ENCODE data around the gene RETREG2.
A peak's percentile ranks its signal among the peaks of the same experiment; 100 is the strongest.

Gene RETREG2

DNA sequence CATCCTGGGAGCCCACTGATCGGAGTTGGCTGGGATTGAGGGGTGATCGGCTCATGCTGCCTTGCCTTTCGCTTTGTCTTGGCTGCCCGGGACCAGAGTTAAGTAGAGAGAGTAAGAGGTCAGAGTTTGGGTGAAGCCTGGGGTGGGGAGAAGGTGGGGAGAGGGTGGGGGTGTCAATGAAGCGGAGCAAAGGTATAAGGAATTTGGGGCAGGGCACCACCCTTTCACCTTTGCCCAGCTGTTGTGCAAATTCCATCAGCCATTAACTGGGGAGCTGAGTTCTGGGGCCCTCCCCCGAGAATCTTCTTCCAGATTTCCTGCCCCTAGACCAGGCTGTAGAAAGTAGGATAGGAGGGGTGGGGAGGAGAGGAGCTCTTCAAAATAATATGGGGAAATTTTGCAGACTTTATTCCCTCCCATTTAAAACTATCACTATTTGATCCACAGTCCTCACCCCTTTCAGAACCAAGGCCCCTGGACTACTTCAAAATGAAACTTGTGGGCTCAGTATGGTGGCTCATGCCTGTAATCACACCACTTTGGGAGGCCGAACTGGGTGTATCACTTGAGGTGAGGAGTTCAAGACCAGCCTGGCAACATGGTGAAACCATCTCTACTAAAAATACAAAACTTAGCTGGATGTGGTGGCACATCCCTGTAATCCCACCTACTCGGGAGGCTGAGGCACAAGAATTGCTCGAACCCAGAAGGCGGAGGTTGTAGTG, 8.0 kb upstream of the RETREG2 start, which contains the start of gene SLC23A3:
Gene SLC23A3 (minus strand): TSS at position 100 of the 725 bp plus-strand sequence. CDS start 45 bp downstream, at position 55.
- DNase-seq (ENCODE audit: low read depth in 2 of 2) = no peak

DNA sequence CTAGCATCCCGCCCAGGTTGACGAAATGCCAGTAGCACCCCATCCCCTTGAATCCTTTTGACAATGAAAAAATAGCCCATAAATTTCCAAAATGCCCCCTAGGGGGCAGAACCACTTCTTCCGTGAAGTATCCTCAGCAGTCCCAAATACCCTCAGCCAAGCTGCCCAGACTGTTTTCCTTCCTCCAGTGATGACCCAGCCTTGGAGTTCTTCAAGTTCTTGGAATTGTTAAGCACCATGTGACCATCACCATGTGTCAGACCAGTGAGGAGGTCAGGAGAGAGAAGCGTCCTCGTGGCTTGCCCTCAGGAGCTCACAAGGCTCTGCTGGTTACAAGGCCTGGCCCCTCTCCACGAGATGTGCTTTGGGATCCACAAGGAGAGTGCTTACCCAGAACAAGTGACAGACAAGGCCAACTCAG, 6.8 kb upstream of the RETREG2 start:
- DNase-seq (ENCODE audit: low read depth in 2 of 2) = no peak

DNA sequence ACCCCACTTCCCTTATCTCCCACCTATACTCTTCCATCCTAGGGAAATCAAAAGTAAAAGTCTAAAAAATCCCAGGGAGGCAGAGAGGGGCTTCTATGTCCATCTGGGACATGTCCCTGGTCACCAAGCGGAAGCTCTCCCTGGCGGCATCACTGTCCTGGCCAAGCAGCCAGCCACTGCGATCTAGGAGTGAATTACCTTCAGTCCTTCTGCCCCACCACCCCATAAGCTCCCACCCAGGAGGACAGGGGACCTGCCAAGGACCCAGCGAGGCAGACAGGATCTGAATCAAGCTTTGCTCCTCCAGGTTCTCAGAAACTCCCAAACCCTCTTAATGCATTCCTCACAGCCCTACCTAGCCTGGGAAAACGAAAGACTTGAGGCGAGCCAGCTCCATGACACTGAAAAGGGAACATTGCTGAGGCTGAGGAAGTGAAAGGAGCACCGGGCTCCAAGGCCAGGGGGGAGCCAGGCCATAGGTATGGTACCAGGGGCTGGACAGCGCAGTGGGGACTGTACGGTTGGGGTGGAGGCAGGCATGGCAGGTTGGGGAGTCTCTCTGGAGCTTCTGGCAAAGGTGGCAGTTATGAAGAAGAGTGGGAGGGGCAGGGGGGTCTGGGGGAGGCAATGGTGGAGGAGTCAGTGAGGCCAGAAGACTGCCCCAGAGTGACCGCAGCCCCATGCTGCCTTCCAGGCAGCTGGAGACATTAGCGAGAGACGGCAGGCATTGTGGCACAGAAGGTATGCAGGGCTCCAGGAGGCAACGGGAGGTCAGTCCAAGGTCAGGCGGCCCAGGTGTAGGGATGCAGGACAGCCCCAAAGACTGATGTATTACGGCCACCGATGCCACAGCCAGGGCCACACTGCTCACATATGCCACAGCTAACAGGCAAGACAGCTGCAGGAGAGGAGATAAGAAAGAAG, 5.6 kb upstream of the RETREG2 start:
- DNase-seq (ENCODE audit: low read depth in 2 of 2) = no peak

DNA sequence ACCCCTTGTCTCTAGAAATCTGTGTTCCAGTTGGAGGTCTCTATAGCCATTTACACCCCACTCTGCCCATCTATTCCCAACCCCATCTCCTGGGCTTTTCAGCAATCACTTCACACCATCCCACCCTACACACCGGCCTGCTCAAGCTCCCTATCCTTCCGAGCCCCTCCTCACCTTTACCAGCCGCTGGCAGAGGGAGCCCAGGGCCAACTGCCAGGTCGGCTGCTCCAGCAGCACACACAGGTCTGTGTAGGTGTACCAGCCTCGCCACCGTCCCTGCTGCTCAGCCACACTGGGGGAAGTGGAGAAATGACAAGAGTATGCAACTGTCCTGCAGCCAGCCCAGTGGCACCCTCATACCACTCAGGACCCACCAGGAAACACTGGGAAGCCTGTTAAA, 4.9 kb upstream of the RETREG2 start:
- no peak for DNase-seq (ENCODE audit: low read depth in 2 of 2)

DNA sequence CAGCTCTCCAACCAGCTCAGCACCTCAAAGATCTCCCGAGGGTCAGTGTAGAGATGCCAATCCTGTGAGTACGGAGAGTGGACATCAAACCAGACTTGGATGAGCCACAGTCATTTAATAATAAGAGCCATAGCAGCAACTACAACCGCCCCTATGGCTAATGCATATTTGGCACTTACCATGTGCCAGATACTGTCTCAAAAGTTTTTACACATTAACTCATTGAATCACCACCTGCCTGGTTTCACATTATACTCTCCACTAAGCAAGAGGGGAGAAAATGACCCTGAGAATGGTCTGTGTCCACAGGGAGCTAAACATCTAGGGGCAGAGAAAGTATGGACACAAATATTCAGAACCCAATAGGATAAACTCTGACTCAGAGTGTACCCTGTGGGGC, 3.9 kb upstream of the RETREG2 start:
- no peak for DNase-seq (ENCODE audit: low read depth in 2 of 2)

DNA sequence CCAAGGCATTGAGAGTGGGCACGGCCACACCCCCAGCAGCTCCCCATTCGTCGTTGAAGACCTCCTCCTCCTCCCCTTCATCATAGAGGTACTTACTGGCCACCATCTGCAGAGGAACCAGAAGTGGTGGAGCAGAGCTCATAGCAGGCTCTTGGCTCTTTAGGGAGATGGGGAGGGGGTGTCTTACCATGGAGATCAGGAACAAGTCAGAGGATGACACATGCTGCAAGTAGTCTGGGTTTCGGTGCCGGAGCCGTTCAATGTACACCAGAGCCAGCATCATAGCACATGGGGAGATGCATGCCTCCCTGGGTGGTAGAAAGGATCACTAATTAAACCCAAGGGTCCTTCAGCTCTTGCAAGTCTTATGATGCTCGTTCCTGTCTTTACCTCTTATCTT, 3.3 kb upstream of the RETREG2 start:
- no peak for DNase-seq (ENCODE audit: low read depth in 2 of 2)

DNA sequence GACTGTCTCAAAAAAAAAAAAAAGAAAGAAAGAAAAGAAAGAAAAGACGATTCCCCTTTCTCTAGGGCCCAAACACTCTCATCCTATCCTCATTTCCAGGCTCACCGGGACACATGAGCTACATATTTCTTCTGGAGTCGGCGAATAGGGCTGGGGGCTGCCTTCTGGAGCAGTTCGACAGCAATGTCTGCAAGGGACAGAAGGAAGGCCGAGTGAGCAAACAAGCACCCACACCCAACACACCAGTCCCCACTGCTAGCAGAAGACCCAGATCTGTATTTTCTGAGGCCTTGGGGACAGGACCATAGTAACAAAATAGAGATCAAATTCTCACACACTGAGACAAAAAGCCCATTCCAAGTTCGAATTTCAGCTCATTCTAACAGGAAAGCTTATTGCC, 2.6 kb upstream of the RETREG2 start:
- no peak for DNase-seq (ENCODE audit: low read depth in 2 of 2)

DNA sequence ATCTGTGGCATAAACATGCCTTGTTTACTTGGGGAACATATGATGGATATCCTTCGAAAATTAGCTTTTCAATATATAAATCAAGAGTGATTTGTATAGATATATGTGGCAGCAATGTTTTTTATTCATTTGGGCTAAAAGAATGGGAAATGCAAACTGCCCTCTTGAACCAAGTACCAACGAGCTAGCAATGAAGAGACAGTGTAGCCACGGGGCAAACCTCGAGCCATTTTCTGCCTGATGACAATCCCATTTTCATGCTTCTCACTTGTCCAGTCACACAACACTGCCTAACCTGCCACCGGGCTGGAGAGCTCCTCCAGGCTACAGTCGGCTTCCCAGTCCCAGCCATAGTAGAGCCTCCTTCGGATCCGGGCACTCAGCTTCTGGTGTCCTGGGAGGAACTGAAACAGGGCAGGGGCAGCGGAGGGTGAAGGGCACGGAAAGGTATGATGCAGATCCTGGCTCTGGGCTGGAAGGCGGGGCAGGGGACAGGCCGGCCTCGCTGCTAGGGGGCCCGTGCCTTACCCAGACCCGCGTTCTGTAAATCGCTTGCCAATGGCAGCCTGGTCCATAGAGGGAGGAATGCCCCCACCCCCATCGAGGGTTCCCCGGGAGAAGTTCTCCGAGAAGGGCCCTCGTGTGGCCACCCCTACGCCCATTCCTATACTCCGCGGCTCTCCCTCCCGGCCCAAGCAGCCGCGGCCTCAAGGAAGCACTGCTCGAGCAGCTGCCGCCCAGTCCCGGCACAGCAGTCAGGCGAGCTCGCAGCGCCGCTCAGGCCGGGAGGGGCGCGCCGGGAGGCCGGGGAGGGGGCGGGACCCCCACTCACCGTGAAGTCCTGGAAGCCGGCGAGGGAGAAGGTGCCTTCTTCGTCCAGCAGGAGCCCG, 1.9 kb upstream of the RETREG2 start:
- peak in 1 of 2 donors; percentile 10 for DNase-seq (ENCODE audit: low read depth in 2 of 2)

DNA sequence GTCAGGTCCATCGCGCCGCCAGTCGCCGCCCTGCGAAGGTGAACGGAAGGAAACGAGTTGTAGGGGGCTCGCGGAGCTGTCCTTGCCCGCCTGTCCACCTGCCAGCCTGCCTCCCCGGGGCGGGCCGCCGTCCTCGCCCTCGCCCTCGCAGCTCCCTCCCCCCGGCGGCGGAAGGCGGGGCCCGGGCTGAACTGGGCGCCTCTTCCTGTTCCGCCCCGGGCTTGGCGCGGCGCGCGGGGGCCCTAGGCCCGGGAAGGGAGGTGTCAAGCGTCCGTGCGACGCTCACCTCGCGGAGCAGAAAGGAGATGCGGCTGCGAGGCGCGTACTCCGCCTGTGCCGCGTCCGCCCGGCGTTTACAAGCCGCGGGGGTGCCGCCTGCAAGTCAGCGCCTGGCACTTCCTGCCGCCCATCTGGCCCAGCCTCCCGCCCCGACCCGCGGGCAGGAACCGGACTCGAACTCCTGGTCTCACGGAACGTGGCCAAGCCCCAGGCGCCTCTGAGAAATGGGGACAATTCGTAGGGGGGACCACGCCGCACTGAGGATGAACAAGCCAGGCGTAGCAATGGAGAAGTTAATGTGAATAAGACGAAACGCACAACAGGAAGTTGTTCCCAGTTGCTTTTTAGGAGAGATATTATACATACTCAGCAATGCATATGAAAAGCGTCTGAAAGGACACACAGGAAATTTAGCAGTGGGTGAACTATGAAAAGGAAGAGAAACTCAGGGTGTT, 1.1 kb upstream of the RETREG2 start, which contains the start of gene CNPPD1:
Gene CNPPD1 (minus strand): TSS at position 108 of the 734 bp plus-strand sequence. CDS start 97 bp downstream, at position 11.
- DNase-seq (ENCODE audit: low read depth in 2 of 2) = peak; percentile 77 to 84

DNA sequence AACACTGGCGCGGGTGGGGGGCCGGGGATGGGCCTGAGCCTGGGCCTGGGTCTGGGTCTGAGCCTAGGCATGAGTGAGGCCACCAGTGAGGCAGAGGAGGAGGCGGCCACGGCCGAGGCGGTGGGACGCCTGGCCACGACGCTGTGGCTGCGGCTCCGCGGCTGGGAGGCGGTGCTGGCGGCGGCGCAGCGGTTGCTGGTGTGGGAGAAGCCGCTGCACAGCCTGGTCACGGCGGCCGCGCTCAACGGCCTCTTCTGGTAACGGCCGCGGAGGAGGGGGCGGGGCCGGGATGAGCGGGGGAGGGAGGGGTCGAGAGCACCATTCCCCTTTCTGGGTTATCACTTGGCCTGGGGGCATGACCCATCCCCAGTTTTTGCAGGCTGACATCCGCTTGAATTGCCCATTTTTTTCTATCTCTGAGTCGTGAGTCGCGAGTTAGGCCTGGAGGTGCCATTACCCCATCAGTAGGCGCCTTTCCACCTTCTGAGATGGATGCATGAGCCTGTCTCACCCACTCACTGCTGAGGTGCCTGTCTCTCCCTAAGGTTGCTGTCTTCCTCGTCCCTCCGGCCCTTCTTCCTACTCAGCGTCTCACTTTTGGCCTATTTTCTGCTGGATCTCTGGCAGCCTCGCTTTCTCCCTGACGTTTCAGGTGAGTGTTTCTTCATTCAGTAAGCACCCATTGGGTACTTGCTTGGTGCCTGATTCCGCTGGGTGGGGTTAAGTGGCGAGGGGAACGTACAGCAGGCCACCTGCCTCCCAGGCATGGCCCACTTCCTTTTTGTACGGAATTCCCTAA, 501 bp downstream of the RETREG2 start:
- DNase-seq (ENCODE audit: low read depth in 2 of 2) = peak in 1 of 2 donors; percentile 25

DNA sequence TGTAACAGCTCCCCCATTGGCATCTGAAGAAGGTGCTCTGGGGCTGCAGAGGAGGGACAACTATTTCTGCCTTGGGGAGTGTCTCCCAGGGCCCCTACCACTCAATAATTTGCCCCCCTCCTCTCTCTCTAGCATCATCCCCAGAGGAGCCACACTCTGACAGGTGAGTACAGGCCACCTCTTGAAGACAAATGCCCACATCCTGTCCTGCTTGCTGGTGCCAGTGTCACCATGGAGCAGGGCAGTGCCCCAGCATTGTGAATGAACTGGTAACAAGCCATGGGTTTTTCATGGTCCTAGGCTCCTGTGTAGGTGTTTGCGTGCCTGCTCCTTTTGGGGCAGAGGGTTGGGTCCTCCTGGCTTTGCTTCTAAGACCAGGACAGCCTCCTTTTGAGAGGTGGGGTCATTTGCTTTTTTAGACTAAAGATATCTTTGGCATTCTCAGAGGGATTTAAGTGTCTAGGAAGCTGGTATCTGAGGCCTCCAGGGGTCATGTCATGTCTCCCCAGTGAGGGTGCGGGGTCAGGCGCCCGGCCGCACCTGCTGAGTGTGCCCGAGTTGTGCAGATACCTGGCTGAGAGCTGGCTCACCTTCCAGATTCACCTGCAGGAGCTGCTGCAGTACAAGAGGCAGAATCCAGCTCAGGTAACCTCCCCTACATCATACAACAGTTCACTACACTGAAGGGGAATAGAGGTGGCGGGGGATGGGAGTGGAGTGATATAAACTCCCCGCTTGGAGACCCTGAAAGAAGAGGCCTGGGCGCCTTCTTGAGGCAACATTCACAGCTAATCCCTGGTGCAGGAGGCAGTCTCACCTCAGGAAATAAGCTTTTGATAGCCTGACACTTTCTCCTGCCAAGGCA, 1.8 kb downstream of the RETREG2 start:
- DNase-seq (ENCODE audit: low read depth in 2 of 2) = no peak

DNA sequence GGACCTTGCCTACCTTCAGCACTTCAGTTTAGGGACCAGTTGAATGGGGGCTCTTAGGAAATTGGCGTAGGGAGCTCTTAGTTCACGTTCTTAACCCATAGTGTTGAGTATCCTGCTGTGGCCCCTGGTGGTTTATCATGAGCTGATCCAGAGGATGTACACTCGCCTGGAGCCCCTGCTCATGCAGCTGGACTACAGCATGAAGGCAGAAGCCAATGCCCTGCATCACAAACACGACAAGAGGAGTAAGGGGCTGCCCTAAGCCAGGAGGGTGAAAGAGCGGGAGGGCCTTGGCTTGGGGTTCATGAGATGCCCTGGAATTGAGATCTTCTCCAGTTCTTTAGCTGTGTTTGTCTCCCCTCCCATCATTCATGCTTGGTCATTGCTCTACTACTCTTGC, 2.9 kb downstream of the RETREG2 start:
- DNase-seq (ENCODE audit: low read depth in 2 of 2) = no peak

DNA sequence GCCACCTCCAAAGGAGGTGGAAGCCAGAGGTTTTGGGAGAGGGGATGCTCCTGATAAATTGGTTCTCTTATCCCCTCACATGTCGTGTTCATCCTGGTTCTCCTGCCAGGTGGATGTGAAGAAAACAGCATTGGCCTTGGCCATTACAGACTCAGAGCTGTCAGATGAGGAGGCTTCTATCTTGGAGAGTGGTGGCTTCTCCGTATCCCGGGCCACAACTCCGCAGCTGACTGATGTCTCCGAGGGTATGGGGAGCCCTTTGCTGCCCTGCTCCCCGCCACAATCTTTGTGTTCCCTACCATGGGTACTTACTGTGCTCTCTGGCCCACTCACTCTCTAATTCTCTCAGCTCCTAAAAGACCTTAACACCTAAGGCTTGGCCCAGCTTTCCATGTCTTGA, 3.5 kb downstream of the RETREG2 start:
- no peak for DNase-seq (ENCODE audit: low read depth in 2 of 2)

DNA sequence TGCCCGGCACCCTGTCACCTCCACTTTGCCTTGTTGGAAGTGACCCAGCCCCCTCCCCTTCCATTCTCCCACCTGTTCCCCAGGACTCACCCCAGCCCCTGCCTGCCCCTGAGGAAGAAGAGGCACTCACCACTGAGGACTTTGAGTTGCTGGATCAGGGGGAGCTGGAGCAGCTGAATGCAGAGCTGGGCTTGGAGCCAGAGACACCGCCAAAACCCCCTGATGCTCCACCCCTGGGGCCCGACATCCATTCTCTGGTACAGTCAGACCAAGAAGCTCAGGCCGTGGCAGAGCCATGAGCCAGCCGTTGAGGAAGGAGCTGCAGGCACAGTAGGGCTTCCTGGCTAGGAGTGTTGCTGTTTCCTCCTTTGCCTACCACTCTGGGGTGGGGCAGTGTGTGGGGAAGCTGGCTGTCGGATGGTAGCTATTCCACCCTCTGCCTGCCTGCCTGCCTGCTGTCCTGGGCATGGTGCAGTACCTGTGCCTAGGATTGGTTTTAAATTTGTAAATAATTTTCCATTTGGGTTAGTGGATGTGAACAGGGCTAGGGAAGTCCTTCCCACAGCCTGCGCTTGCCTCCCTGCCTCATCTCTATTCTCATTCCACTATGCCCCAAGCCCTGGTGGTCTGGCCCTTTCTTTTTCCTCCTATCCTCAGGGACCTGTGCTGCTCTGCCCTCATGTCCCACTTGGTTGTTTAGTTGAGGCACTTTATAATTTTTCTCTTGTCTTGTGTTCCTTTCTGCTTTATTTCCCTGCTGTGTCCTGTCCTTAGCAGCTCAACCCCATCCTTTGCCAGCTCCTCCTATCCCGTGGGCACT, 4.5 kb downstream of the RETREG2 start:
- DNase-seq (ENCODE audit: low read depth in 2 of 2) = no peak

DNA sequence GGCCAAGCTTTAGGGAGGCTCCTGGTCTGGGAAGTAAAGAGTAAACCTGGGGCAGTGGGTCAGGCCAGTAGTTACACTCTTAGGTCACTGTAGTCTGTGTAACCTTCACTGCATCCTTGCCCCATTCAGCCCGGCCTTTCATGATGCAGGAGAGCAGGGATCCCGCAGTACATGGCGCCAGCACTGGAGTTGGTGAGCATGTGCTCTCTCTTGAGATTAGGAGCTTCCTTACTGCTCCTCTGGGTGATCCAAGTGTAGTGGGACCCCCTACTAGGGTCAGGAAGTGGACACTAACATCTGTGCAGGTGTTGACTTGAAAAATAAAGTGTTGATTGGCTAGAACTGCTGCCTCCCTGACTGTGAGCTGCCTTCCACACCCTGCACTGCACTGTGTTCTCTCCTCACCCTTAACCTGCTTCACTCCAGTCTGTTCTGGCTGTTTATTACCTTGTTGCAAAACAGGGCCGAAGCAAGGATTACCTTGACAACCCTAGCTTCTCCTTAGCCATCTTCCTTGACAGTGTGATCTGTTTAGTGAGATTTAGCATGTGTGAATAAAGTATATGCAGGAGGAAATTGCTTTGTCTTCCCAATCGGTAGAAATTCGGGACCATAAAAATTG, 5.2 kb downstream of the RETREG2 start:
- DNase-seq (ENCODE audit: low read depth in 2 of 2) = no peak

DNA sequence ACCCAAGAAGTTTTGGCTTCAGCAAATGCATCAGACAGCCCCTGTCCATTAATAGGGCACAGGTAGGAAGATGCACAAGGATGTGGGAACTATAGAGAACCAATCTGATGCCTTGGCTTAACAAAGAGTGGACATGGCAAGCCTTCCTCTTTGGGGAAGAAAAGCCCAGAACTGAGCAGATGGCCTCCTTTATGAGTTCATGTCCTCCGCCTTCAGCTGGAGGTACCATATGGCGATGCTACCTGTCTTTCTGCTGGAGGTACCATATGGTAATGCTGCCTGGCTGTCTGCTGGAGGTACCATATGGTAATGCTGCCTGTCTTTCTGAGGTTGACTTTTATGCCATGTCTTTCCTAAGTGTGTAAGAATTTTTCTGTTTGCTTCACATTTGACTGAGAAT, 6.0 kb downstream of the RETREG2 start:
- no peak for DNase-seq (ENCODE audit: low read depth in 2 of 2)

DNA sequence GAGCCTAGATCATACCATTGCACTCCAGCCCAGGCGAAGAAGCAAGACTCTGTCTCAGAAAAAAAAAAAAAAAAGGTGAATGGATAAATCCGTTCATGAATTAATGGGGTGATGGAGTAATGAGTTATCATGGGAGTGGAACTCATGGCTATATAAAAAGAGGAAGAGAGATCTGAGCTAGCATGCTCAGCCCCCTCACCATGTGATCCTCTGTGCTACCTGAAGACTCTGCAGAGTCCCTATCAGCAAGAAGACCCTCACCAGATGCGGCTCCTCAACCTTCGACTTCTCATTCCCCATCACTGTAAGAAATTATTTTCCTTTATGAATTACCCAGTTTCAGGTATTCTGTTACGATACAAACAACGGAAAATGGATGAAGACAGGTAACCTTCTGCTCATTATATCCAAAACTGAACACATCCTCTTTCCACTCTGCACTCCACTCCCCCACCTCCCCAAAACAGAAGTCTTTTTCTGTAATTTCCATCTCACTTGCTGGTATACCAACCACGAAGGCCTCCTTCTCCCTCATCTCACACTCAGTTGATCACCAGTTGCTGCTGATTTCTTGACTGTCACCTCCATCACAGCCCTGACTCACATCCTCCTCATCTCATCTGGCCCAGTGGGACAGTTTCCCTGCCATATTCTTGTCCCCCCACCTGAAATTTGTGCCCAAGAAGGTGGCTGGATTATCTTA, 8.8 kb downstream of the RETREG2 start:
- DNase-seq (ENCODE audit: low read depth in 2 of 2) = peak in 1 of 2 donors; percentile 34

Data from stimulated activated CD4-positive, alpha-beta T cell treated with anti-CD3 and anti-CD28 coated beads, Interleukin-15, amount 100 ng/mL, for 48 hours (primary cell).